ENCODE results near the gene MNAT1.

DNA sequence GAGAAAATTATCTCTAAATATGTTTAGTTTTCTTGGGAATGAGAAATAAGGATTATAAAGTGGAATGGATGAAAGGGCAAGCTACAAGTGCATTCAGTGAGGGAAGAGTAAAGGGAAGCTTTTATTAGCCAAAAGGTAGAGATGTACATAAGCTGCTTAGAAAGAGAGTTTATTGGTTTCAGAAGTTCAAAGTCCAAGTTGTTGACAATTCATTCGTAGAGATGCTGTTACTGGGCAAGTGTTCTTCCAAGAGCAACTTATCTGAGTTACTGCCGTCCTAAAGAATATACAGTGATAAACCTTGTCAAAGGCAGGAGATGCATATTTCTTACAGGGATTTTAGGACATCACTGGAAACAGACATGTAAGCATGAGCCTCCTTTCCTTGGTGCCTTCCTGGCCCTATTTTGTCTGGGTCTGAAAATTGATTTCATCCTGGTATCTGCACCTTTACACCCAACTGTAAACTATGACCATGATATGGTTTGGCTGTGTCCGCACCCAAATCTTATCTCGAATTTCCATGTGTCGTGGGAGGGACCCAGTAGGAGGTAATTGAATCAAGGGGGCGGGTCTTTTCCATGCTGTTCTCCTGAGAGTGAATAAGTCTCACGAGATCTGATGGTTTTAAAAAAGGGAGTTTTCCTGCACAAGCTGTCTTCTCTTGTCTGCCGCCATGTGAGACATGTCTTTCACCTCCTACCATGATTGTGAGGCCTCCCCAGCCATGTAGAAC lies 199.5 kb downstream of the MNAT1 start:
- TF ChIP-seq, protein P1, sequence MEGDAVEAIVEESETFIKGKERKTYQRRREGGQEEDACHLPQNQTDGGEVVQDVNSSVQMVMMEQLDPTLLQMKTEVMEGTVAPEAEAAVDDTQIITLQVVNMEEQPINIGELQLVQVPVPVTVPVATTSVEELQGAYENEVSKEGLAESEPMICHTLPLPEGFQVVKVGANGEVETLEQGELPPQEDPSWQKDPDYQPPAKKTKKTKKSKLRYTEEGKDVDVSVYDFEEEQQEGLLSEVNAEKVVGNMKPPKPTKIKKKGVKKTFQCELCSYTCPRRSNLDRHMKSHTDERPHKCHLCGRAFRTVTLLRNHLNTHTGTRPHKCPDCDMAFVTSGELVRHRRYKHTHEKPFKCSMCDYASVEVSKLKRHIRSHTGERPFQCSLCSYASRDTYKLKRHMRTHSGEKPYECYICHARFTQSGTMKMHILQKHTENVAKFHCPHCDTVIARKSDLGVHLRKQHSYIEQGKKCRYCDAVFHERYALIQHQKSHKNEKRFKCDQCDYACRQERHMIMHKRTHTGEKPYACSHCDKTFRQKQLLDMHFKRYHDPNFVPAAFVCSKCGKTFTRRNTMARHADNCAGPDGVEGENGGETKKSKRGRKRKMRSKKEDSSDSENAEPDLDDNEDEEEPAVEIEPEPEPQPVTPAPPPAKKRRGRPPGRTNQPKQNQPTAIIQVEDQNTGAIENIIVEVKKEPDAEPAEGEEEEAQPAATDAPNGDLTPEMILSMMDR (IDR thresholded peaks at IDR 0.05; ENCODE audit: low read depth, low read length, poor library complexity, severe bottlenecking): no peak
- TF ChIP-seq EZH2phosphoT487 (IDR thresholded peaks at IDR 0.05; ENCODE audit: borderline replicate concordance, low read length): no peak
